HUES64 (cell line): ENCODE data around the gene MYRFL.
"Not testable (repeated sequence)": the region's sequence is repeated elsewhere in the genome, so short reads cannot be mapped to it uniquely, and the experiment has no call there.

Experiments used
- H3K27ac ChIP-seq: 2 replicates; pipeline ENCODE4 v1.7.0; 2013; ENCODE audit warnings: low read depth, low read length, inconsistent platforms
- H3K27me3 ChIP-seq: 2 replicates; pipeline ENCODE4 v1.6.1; 2013; ENCODE audit warnings: mild to moderate bottlenecking, low read length; ENCODE audit not compliant: insufficient read depth
- H3K36me3 ChIP-seq: 2 replicates; pipeline ENCODE4 v1.6.1; 2013; ENCODE audit warnings: mild to moderate bottlenecking, low read length; ENCODE audit not compliant: insufficient read depth
- H3K4me1 ChIP-seq: 2 replicates; pipeline ENCODE4 v1.6.1; 2013; ENCODE audit warnings: mild to moderate bottlenecking, low read length, moderate library complexity; ENCODE audit not compliant: insufficient read depth
- H3K4me3 ChIP-seq: 2 replicates; pipeline ENCODE4 v1.5.1; 2013; ENCODE audit warnings: mild to moderate bottlenecking, low read length, moderate library complexity
- H3K9ac ChIP-seq: 2 replicates; pipeline ENCODE4 v1.6.1; 2013; ENCODE audit warnings: mild to moderate bottlenecking, low read depth, low read length
- H3K9me3 ChIP-seq: 2 replicates; pipeline ENCODE4 v1.6.1; 2013; ENCODE audit warnings: low read depth, low read length; ENCODE audit not compliant: insufficient read depth
- WGBS: fragments of 150-250, 120-280 bp; methylation state at CpG from one replicate; pipeline ENCODE4 v1.1.7; 2013; ENCODE audit warnings: missing lambda C conversion rate; 5-methylcytosine and 5-hydroxymethylcytosine counted together

The MYRFL gene

GRCh38 chr12:69988481-69989321 is 163.7 kb downstream of the MYRFL start:
- no peaks in the 10 kb centered on the region for H3K9me3 ChIP-seq
- H3K4me3 ChIP-seq: no peak overlapping the region
- H3K27ac ChIP-seq: no peak overlapping the region
- H3K27me3 ChIP-seq: no peaks in the 10 kb centered on the region
- 88% methylated on average over 6 of the region's 9 CpGs for WGBS
- H3K9ac ChIP-seq: no peak overlapping the region
- H3K4me1 ChIP-seq: no peaks in the 10 kb centered on the region
- H3K36me3 ChIP-seq: no peaks in the 10 kb centered on the region

- no peaks in the 10 kb centered on the region for H3K9me3 ChIP-seq
- H3K36me3 ChIP-seq: no peaks in the 10 kb centered on the region
- H3K9ac ChIP-seq: no peak overlapping the region
- 95% methylated on average over 6 of the region's 6 CpGs for WGBS
- no peaks in the 10 kb centered on the region for H3K4me1 ChIP-seq
- H3K4me3 ChIP-seq: no peak overlapping the region
- no peak overlapping the region for H3K27ac ChIP-seq
- no peaks in the 10 kb centered on the region for H3K27me3 ChIP-seq
Observed at GRCh38 chr12:69991690-69992288, 166.8 kb downstream of the MYRFL start.

DNA sequence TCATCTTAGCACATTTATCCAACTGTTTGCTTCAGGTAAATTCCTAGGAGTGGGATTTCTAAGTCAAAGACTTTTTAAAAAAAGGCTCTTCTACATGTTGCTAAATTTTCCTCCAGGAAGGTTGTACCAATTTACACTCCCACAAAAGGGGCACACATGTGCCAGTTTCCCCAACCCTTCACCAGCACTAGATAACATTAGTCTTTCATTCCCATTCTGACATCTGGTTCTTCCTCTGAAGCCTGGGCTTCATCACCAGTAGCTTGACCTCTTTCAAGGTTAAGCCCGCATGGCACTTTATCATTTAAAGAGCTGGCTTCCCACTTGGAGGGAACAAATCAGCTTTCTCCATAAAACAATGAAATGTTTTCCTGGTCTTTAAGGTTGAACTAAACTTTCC is 168.4 kb downstream of the MYRFL start:
- no peak overlapping the region for H3K27ac ChIP-seq
- H3K9me3 ChIP-seq: no peaks in the 10 kb centered on the region
- H3K27me3 ChIP-seq: no peaks in the 10 kb centered on the region
- 94% methylated on average over 1 of the region's 1 CpG for WGBS
- H3K4me1 ChIP-seq: no peaks in the 10 kb centered on the region
- H3K4me3 ChIP-seq: no peak overlapping the region
- no peak overlapping the region for H3K9ac ChIP-seq
- no peaks in the 10 kb centered on the region for H3K36me3 ChIP-seq

GRCh38 chr12:69994086-69994485 is 169.1 kb downstream of the MYRFL start:
- H3K9ac ChIP-seq, H3K27ac ChIP-seq, H3K36me3 ChIP-seq, H3K9me3 ChIP-seq, H3K27me3 ChIP-seq, H3K4me1 ChIP-seq, H3K4me3 ChIP-seq: not testable (repeated sequence)
- 96% methylated on average over 6 of the region's 7 CpGs for WGBS

DNA sequence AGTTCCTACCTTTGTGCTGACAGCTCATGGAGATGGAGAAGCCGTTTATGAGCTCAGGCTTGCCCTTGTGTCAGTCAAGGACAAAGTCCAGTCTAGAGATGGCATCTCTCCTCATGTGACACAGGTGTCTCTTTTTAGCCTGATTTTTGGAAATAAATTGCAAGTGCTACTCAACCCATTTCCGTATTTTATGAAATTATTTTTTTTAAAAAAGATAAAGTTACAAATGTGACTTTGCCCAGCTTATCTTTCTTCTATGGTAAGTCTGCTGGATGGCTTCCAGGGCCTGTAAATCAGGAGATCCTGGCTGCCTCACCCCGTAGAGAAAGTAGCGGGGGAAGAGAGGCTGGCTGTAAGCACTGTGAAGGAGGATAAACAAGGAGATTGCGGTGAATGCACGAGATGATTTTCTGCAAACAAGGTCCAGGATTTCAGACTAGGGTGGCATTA is 169.7 kb downstream of the MYRFL start:
- Histone ChIP-seq H3K36me3 (no peaks in the 10 kb centered on the region), H3K9ac (no peak overlapping the region), H3K27me3 (no peaks in the 10 kb centered on the region), H3K27ac (no peak overlapping the region), H3K9me3 (no peaks in the 10 kb centered on the region), H3K4me1 (no peaks in the 10 kb centered on the region), H3K4me3 (no peak overlapping the region)
- WGBS: 89% methylated on average over 5 of the region's 6 CpGs

DNA sequence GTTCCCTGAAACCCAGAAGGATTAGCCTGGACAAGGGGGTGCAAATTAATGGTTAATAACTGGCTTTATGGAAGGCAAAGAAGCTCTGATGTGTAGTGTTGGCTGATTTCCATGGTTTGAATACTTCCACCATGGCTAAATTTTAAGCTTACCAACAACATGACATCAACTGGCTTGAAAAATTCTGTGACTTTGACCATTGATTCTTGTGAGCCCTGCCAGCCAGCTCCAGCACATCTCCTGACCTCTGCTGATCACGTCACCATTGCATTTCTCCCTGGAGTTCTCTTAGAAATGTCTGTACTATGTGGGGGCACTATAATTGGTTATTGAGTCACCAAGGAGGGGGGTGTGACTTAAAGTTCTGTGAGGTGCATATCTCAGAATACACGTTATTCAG is 171.2 kb downstream of the MYRFL start:
- no peak overlapping the region for H3K9ac ChIP-seq
- WGBS: 100% methylated on average over 1 of the region's 2 CpGs
- no peaks in the 10 kb centered on the region for H3K4me1 ChIP-seq
- no peaks in the 10 kb centered on the region for H3K9me3 ChIP-seq
- no peaks in the 10 kb centered on the region for H3K27me3 ChIP-seq
- no peaks in the 10 kb centered on the region for H3K36me3 ChIP-seq
- H3K4me3 ChIP-seq: no peak overlapping the region
- H3K27ac ChIP-seq: no peak overlapping the region

GRCh38 chr12:69996722-69997121 is 171.7 kb downstream of the MYRFL start:
- Histone ChIP-seq H3K9ac (no peak overlapping the region), H3K27me3 (no peaks in the 10 kb centered on the region), H3K4me3 (no peak overlapping the region), H3K9me3 (no peaks in the 10 kb centered on the region), H3K27ac (no peak overlapping the region), H3K4me1 (no peaks in the 10 kb centered on the region), H3K36me3 (no peaks in the 10 kb centered on the region)
- 91% methylated on average over 2 of the region's 2 CpGs for WGBS

GRCh38 chr12:69998011-69998410 is 173.0 kb downstream of the MYRFL start:
- Histone ChIP-seq H3K4me3 (no peak overlapping the region), H3K27me3 (no peaks in the 10 kb centered on the region), H3K9ac (no peak overlapping the region), H3K27ac (no peak overlapping the region), H3K4me1 (no peaks in the 10 kb centered on the region), H3K36me3 (no peaks in the 10 kb centered on the region), H3K9me3 (no peaks in the 10 kb centered on the region)
- WGBS: 95% methylated on average over 11 of the region's 11 CpGs

DNA sequence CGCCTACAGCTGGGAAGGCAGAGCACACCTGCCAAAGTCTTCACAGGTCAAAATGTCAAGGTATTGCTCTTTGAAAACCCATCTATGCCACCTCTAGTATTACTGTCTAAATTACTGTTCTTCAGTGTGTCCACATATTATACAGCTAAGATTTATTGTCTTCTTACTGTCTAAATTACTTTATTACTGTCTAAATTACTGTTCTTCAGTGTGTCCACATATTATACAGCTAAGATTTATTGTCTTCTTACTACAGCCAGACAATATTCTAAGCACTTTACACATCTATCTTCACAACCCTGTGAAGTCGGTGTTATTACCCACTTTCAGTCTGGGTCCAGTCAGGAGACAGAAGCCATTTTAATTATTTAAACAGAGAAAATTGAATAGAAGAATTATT is 173.9 kb downstream of the MYRFL start:
- Histone ChIP-seq H3K27ac (no peak overlapping the region), H3K4me3 (no peak overlapping the region), H3K36me3 (no peaks in the 10 kb centered on the region), H3K4me1 (no peaks in the 10 kb centered on the region), H3K27me3 (no peaks in the 10 kb centered on the region), H3K9ac (no peak overlapping the region), H3K9me3 (no peaks in the 10 kb centered on the region)
- 99% methylated on average over 2 of the region's 2 CpGs for whole genome bisulfite sequencing

DNA sequence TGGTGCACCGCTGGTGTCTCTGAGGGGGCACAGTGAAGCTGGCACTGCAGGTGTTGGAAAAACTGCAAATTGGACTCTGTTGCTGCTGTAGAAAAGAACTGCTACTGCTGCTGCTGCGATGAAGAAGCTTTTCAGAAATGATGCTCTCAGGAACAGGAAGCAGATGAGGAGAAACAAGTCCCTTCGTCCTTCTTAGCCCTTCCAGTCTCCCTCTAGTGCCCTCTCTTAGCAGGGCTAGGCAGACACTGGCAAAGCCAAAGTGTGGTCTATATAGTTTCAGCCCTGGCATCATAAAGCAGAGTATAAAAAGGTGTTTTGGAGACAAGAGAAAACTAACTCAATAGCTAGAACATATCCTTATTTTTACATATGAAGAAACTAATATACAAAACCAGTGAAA is 174.5 kb downstream of the MYRFL start:
- Histone ChIP-seq H3K4me1 (no peaks in the 10 kb centered on the region), H3K9me3 (no peaks in the 10 kb centered on the region), H3K27ac (no peak overlapping the region), H3K36me3 (no peaks in the 10 kb centered on the region), H3K9ac (no peak overlapping the region), H3K27me3 (no peaks in the 10 kb centered on the region), H3K4me3 (no peak overlapping the region)
- WGBS: 85% methylated on average over 3 of the region's 3 CpGs

- H3K4me3 ChIP-seq: no peak overlapping the region
- H3K36me3 ChIP-seq: no peaks in the 10 kb centered on the region
- H3K4me1 ChIP-seq: no peaks in the 10 kb centered on the region
- WGBS: 93% methylated on average over 3 of the region's 3 CpGs
- H3K27me3 ChIP-seq: no peaks in the 10 kb centered on the region
- no peak overlapping the region for H3K9ac ChIP-seq
- no peak overlapping the region for H3K27ac ChIP-seq
- no peaks in the 10 kb centered on the region for H3K9me3 ChIP-seq
Observed at GRCh38 chr12:70002097-70002911, 177.3 kb downstream of the MYRFL start.
